ENCODE data around the gene CHPF2. TPM values are rescaled to one million over a fixed set of nuclear protein-coding genes. Genes with fewer than 3 reads are reported as not detected.

The CHPF2 gene
- polyA plus RNA-seq, 4 donors, result 11.6 to 27.2 (median 18.1) TPM

- Histone ChIP-seq H3K36me3 (ENCODE audit: control insufficient read depth in 3 of 3, insufficient read depth in 2 of 3, low read depth in 1 of 3, low read length in 3 of 3) (peaks cover 10 to 64% (median 12%) of the 10 kb centered on the region in 3 donors), H3K4me1 (ENCODE audit: control insufficient read depth in 3 of 3, insufficient read depth in 2 of 3, low read depth in 1 of 3, low read length in 2 of 3) (peaks cover 0 to 12% (median 1%) of the 10 kb centered on the region in 3 donors), H3K9me3 (ENCODE audit: control insufficient read depth in 2 of 2, insufficient read depth in 1 of 2, low read depth in 1 of 2, low read length in 1 of 2) (no peaks in the 10 kb centered on the region), H3K27me3 (ENCODE audit: control insufficient read depth in 3 of 3, insufficient read depth in 3 of 3, low read length in 3 of 3) (peaks cover 0 to 18% (median 4%) of the 10 kb centered on the region in 3 donors), H3K27ac (ENCODE audit: low read depth in 1 of 3, low read length in 2 of 3) (no peak overlapping the region), H3K4me3 (ENCODE audit: low read depth in 1 of 3, low read length in 3 of 3) (no peak overlapping the region)
- DNase-seq (no peak), FAIRE-seq (no peak)
- WGBS, 3 donors, result 81 to 89% (median 82%) methylated on average over 4 of the region's 4 CpGs
Observed at GRCh38 chr7:151240536-151240935, 8.3 kb downstream of the CHPF2 start.

GRCh38 chr7:151240942-151241754 lies 8.9 kb downstream of the CHPF2 start:
- DNase-seq (peak in 1 of 2 donors; percentile 42), FAIRE-seq (no peak)
- no peaks in the 10 kb centered on the region for H3K9me3 ChIP-seq (ENCODE audit: control insufficient read depth in 2 of 2, insufficient read depth in 1 of 2, low read depth in 1 of 2, low read length in 1 of 2)
- H3K36me3 ChIP-seq (ENCODE audit: control insufficient read depth in 3 of 3, insufficient read depth in 2 of 3, low read depth in 1 of 3, low read length in 3 of 3), result peaks cover 10 to 58% (median 11%) of the 10 kb centered on the region in 3 donors
- peaks cover 0 to 24% (median 4%) of the 10 kb centered on the region in 3 donors for H3K27me3 ChIP-seq (ENCODE audit: control insufficient read depth in 3 of 3, insufficient read depth in 3 of 3, low read length in 3 of 3)
- H3K4me3 ChIP-seq (ENCODE audit: low read depth in 1 of 3, low read length in 3 of 3), result no peak overlapping the region
- H3K4me1 ChIP-seq (ENCODE audit: control insufficient read depth in 3 of 3, insufficient read depth in 2 of 3, low read depth in 1 of 3, low read length in 2 of 3), result peaks cover 0 to 12% (median 5%) of the 10 kb centered on the region in 3 donors
- 80 to 87% (median 84%) methylated on average over 7 of the region's 7 CpGs for WGBS, 3 donors
- no peak overlapping the region for H3K27ac ChIP-seq (ENCODE audit: low read depth in 1 of 3, low read length in 2 of 3)

- no peak for DNase-seq
- Histone ChIP-seq H3K4me3 (ENCODE audit: low read depth in 1 of 3, low read length in 3 of 3) (no peak overlapping the region), H3K36me3 (ENCODE audit: control insufficient read depth in 3 of 3, insufficient read depth in 2 of 3, low read depth in 1 of 3, low read length in 3 of 3) (peaks cover 8 to 54% (median 10%) of the 10 kb centered on the region in 3 donors), H3K9me3 (ENCODE audit: control insufficient read depth in 2 of 2, insufficient read depth in 1 of 2, low read depth in 1 of 2, low read length in 1 of 2) (no peaks in the 10 kb centered on the region), H3K4me1 (ENCODE audit: control insufficient read depth in 3 of 3, insufficient read depth in 2 of 3, low read depth in 1 of 3, low read length in 2 of 3) (peaks cover 0 to 12% (median 5%) of the 10 kb centered on the region in 3 donors), H3K27ac (ENCODE audit: low read depth in 1 of 3, low read length in 2 of 3) (no peak overlapping the region), H3K27me3 (ENCODE audit: control insufficient read depth in 3 of 3, insufficient read depth in 3 of 3, low read length in 3 of 3) (peaks cover 0 to 30% (median 4%) of the 10 kb centered on the region in 3 donors)
- no peak for FAIRE-seq
- WGBS, 3 donors, result 87 to 89% (median 88%) methylated on average over 9 of the region's 9 CpGs
Observed at GRCh38 chr7:151241755-151242096, 9.4 kb downstream of the CHPF2 start.

DNA sequence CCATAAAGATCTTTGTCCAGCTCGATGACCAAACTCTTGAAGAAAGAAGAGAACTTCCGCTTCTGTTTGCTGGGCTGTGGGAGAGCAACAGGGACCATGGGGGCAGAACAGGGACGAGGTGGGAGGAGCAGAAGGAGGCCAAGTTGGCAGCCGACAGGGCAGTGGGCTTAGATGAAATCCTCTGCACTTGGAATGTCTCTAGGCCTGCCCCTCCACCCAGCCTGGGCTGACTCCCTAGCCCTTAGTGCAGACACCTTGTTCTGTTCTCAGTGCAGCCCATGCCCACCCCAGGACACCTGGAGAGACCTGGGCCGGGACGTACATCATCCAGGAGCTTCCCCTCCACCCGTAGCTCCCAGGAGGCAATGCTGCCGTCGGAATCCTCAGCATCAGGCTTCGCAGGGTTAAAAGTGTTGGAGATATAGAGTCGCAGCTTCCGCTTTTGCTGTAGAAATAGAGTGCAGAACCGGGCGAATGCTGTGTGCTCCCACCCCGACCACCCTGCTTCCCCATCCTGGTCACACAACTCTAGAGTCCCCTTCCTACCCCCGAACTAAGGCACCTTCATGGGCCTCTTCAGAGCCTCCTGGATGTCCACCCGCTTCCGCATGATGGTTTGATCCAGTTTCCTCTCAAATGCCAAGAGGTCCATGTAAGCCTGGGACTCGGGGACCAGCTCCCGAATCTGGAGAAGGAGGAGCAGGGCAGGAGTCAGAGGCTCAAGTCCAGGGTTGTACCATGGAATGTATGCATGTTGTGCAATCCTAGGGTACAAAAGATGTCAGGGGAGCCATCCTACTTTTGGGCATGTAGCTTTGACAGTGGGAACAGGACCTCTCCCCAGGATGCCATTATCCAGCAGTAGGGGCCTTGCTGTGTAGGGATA lies 10.1 kb downstream of the CHPF2 start:
- peaks cover 5 to 48% (median 7%) of the 10 kb centered on the region in 3 donors for H3K36me3 ChIP-seq (ENCODE audit: control insufficient read depth in 3 of 3, insufficient read depth in 2 of 3, low read depth in 1 of 3, low read length in 3 of 3)
- no peak for FAIRE-seq

GRCh38 chr7:151243045-151243349 lies 10.7 kb downstream of the CHPF2 start:
- 19 to 44% (median 27%) methylated on average over 2 of the region's 2 CpGs for WGBS, 3 donors
- Histone ChIP-seq H3K27me3 (ENCODE audit: control insufficient read depth in 3 of 3, insufficient read depth in 3 of 3, low read length in 3 of 3) (peaks cover 0 to 38% (median 4%) of the 10 kb centered on the region in 3 donors), H3K4me1 (ENCODE audit: control insufficient read depth in 3 of 3, insufficient read depth in 2 of 3, low read depth in 1 of 3, low read length in 2 of 3) (peaks cover under 1 to 20% (median 5%) of the 10 kb centered on the region in 3 donors), H3K9me3 (ENCODE audit: control insufficient read depth in 2 of 2, insufficient read depth in 1 of 2, low read depth in 1 of 2, low read length in 1 of 2) (no peaks in the 10 kb centered on the region), H3K4me3 (ENCODE audit: low read depth in 1 of 3, low read length in 3 of 3) (peak overlapping the region in 1 of 3 donors; percentile 39), H3K36me3 (ENCODE audit: control insufficient read depth in 3 of 3, insufficient read depth in 2 of 3, low read depth in 1 of 3, low read length in 3 of 3) (peaks cover 3 to 42% (median 3%) of the 10 kb centered on the region in 3 donors), H3K27ac (ENCODE audit: low read depth in 1 of 3, low read length in 2 of 3) (no peak overlapping the region)
- DNase-seq, result no peak
- no peak for FAIRE-seq

More for the DNA sequence above, 10.1 kb downstream of the CHPF2 start:
- no peak overlapping the region for H3K27ac ChIP-seq (ENCODE audit: low read depth in 1 of 3, low read length in 2 of 3)
- peaks cover 0 to 37% (median 4%) of the 10 kb centered on the region in 3 donors for H3K27me3 ChIP-seq (ENCODE audit: control insufficient read depth in 3 of 3, insufficient read depth in 3 of 3, low read length in 3 of 3)
- WGBS, 3 donors, result 53 to 66% (median 63%) methylated on average over 19 to 20 of the region's 20 CpGs
- DNase-seq, result no peak
- H3K4me1 ChIP-seq (ENCODE audit: control insufficient read depth in 3 of 3, insufficient read depth in 2 of 3, low read depth in 1 of 3, low read length in 2 of 3), result peaks cover 0 to 15% (median 5%) of the 10 kb centered on the region in 3 donors
- H3K4me3 ChIP-seq (ENCODE audit: low read depth in 1 of 3, low read length in 3 of 3), result no peak overlapping the region
- H3K9me3 ChIP-seq (ENCODE audit: control insufficient read depth in 2 of 2, insufficient read depth in 1 of 2, low read depth in 1 of 2, low read length in 1 of 2), result no peaks in the 10 kb centered on the region

DNA sequence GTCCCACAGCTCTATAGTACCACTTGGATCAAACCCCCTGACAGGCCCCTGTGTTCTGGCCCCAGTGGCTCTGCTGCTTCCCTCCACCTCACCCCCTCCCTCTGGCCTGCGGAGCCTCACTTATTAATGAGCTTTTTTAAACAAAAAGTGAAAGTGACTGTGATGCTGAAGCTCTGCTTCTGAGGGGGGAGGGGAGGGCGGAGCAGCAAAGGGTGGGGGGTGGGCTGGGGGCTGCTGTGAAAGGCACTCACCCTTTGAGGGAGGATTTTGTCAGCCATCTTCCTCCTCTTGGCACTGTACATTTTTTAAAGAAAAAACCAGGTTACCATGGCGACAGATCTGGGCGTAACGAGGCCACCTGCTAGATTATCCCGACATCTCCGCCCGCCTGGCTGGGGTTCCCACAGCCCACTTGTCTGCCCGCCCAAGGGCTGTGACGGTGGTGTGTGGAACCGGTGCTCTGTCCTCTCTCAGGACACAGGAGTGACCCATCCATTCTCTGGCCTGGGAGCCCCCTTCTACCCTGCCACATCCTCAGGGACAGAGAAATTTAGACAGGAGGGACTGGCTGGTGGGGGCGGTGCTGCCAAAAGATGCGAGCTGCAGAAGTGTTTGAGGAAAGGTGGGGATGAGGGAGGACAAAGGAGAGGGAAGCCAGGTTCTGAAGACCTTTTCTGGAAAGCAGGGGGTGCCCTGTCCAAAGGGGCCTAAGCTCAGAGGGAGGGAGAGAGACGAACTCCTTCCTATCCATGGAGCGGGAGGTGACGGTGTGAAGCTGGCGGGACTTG lies 11.3 kb downstream of the CHPF2 start:
- no peak for FAIRE-seq
- peak in 1 of 2 donors; percentile 42 for DNase-seq
- Histone ChIP-seq H3K27ac (ENCODE audit: low read depth in 1 of 3, low read length in 2 of 3) (no peak overlapping the region), H3K27me3 (ENCODE audit: control insufficient read depth in 3 of 3, insufficient read depth in 3 of 3, low read length in 3 of 3) (peaks cover 0 to 38% (median 4%) of the 10 kb centered on the region in 3 donors), H3K4me1 (ENCODE audit: control insufficient read depth in 3 of 3, insufficient read depth in 2 of 3, low read depth in 1 of 3, low read length in 2 of 3) (peaks cover 4 to 20% (median 5%) of the 10 kb centered on the region in 3 donors), H3K36me3 (ENCODE audit: control insufficient read depth in 3 of 3, insufficient read depth in 2 of 3, low read depth in 1 of 3, low read length in 3 of 3) (peaks cover 0 to 36% (median 3%) of the 10 kb centered on the region in 3 donors), H3K4me3 (ENCODE audit: low read depth in 1 of 3, low read length in 3 of 3) (peak overlapping the region in 1 of 3 donors; percentile 39), H3K9me3 (ENCODE audit: control insufficient read depth in 2 of 2, insufficient read depth in 1 of 2, low read depth in 1 of 2, low read length in 1 of 2) (no peaks in the 10 kb centered on the region)
- WGBS, 3 donors, result 13 to 28% (median 16%) methylated on average over 17 of the region's 17 CpGs

- Histone ChIP-seq H3K9me3 (ENCODE audit: control insufficient read depth in 2 of 2, insufficient read depth in 1 of 2, low read depth in 1 of 2, low read length in 1 of 2) (no peaks in the 10 kb centered on the region), H3K27me3 (ENCODE audit: control insufficient read depth in 3 of 3, insufficient read depth in 3 of 3, low read length in 3 of 3) (peaks cover 0 to 38% (median 4%) of the 10 kb centered on the region in 3 donors), H3K4me3 (ENCODE audit: low read depth in 1 of 3, low read length in 3 of 3) (no peak overlapping the region), H3K4me1 (ENCODE audit: control insufficient read depth in 3 of 3, insufficient read depth in 2 of 3, low read depth in 1 of 3, low read length in 2 of 3) (peaks cover 4 to 22% (median 5%) of the 10 kb centered on the region in 3 donors), H3K27ac (ENCODE audit: low read depth in 1 of 3, low read length in 2 of 3) (no peak overlapping the region), H3K36me3 (ENCODE audit: control insufficient read depth in 3 of 3, insufficient read depth in 2 of 3, low read depth in 1 of 3, low read length in 3 of 3) (peaks cover 0 to 29% (median 0%) of the 10 kb centered on the region in 3 donors)
- no peak for FAIRE-seq
- peak; percentile 56 to 57 for DNase-seq
- 15 to 28% (median 19%) methylated on average over 10 of the region's 10 CpGs for WGBS, 3 donors
Observed at GRCh38 chr7:151244196-151244840, 12.0 kb downstream of the CHPF2 start.

Data from small intestine (tissue), 7 donors.